ENCODE results near the gene ANKRD2. TPM values are rescaled to one million over a fixed set of nuclear protein-coding genes. Genes with fewer than 3 reads are reported as not detected.

ANKRD2 gene
- total RNA-seq, 1 experiment from 2014 or later, result 5.8 TPM

DNA sequence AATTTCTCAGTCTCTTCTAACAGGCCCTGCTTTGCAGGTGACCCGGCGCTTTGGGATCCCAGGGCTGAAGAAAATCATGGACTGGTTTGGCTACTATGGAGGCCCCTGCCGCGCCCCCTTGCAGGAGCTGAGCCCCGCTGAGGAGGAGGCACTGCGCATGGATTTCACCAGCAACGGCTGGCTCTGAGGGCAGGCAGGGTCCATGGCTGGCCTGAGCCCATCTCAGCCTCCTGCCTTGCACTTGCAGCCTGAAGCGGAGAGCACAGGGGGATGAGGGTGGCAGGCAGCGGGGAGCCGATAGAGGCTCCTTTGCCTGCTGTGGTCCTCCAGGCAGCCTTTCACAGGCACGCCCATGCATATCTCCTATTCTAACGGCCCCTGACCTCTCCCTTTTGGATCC lies 38.9 kb downstream of the ANKRD2 start:
- ChIA-PET POLR2A (interaction anchor here (0.9 to 8.1 kb wide), 10 partner anchors 15 to 198 kb away, joined by 3 to 184 read pairs (median 6); partner anchors contain the start of genes ANKRD2 and AVPI1), CTCF (interaction anchor here (0.6 to 14.4 kb wide), 18 partner anchors 12 to 205 kb away, joined by 3 to 373 read pairs (median 8); partner anchors contain the start of gene ANKRD2)
- Mint-ChIP-seq H3K9me3 (ENCODE audit: unreplicated experiment) (no peaks in the 10 kb centered on the region), H3K27ac (ENCODE audit: low read depth, unreplicated experiment) (peak overlapping the region; percentile 63), H3K36me3 (ENCODE audit: insufficient read depth, unreplicated experiment) (peaks cover 5% of the 10 kb centered on the region), H3K4me3 (ENCODE audit: unreplicated experiment) (no peak overlapping the region), H3K4me1 (ENCODE audit: insufficient read depth, unreplicated experiment) (peaks cover 12% of the 10 kb centered on the region), H3K27me3 (ENCODE audit: insufficient read depth, unreplicated experiment) (no peaks in the 10 kb centered on the region)
- TF ChIP-seq, protein P1, sequence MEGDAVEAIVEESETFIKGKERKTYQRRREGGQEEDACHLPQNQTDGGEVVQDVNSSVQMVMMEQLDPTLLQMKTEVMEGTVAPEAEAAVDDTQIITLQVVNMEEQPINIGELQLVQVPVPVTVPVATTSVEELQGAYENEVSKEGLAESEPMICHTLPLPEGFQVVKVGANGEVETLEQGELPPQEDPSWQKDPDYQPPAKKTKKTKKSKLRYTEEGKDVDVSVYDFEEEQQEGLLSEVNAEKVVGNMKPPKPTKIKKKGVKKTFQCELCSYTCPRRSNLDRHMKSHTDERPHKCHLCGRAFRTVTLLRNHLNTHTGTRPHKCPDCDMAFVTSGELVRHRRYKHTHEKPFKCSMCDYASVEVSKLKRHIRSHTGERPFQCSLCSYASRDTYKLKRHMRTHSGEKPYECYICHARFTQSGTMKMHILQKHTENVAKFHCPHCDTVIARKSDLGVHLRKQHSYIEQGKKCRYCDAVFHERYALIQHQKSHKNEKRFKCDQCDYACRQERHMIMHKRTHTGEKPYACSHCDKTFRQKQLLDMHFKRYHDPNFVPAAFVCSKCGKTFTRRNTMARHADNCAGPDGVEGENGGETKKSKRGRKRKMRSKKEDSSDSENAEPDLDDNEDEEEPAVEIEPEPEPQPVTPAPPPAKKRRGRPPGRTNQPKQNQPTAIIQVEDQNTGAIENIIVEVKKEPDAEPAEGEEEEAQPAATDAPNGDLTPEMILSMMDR (IDR thresholded peaks at IDR 0.05; ENCODE audit: unreplicated experiment), result no peak
- BruUV-seq (replicated peaks), result no TSS peak
- no peak for DNase-seq (ENCODE audit: unreplicated experiment)
- intact Hi-C loops (cut with micrococcal nuclease), result no loop called here

DNA sequence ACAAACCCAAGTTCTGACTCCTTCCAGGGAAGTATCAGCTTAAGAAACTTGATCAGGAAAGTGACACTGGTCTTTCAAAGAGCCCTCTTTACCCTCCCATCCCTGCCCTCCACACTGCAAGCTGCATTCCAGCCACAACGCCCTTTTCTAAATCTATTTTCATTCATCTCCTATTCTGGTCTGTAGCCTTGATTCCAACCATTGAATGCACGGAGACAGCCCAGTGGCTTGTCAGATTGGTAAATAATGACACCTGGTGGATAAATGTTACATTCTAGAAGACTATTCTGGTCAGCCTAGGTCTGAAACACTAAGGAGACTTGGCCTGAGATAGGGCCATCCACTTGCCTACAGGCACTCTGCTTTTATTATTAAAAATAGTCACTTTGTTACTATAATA lies 39.8 kb downstream of the ANKRD2 start:
- H3K9me3 Mint-ChIP-seq (ENCODE audit: unreplicated experiment), result no peaks in the 10 kb centered on the region
- peaks cover 5% of the 10 kb centered on the region for H3K36me3 Mint-ChIP-seq (ENCODE audit: insufficient read depth, unreplicated experiment)
- ChIA-PET CTCF (interaction anchor here (0.6 to 14.4 kb wide), 39 partner anchors 11 to 210 kb away, joined by 3 to 373 read pairs (median 5); partner anchors contain the start of genes ANKRD2, HOGA1, MMS19 and UBTD1), POLR2A (interaction anchor here (0.8 to 8.1 kb wide), 15 partner anchors 13 to 199 kb away, joined by 3 to 184 read pairs (median 4); partner anchors contain the start of genes ANKRD2 and UBTD1)
- DNase-seq (ENCODE audit: unreplicated experiment), result peak; percentile 74
- intact Hi-C loops (cut with micrococcal nuclease), result loop anchor here (1.0 kb wide), 4 partner anchors 40 to 205 kb away; partner anchors contain the start of gene ANKRD2
- H3K27me3 Mint-ChIP-seq (ENCODE audit: insufficient read depth, unreplicated experiment), result no peaks in the 10 kb centered on the region
- TF ChIP-seq, protein P1 (IDR thresholded peaks at IDR 0.05; ENCODE audit: unreplicated experiment), result peak; percentile 48
- H3K27ac Mint-ChIP-seq (ENCODE audit: low read depth, unreplicated experiment), result no peak overlapping the region
- BruUV-seq (replicated peaks), result no TSS peak
- peaks cover 12% of the 10 kb centered on the region for H3K4me1 Mint-ChIP-seq (ENCODE audit: insufficient read depth, unreplicated experiment)
- H3K4me3 Mint-ChIP-seq (ENCODE audit: unreplicated experiment), result no peak overlapping the region

DNA sequence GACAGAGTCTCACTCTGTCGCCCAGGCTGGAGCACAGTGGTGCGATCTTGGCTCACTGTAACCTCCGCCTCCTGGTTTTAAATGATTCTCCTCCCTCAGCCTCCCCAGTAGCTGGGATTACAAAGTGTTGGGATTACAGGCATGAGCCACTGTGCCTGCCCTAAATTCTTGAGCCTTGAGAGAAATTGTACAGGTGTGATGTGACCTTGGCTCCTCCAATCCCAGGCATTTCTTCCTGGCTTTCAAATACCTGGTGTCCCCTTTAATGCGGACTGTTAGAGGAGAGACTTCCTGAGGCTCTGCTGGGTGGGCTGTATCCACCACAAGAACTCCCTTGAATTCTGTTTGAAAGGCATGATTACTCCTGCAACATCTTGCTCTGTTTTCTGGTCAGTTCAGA lies 45.7 kb downstream of the ANKRD2 start:
- Mint-ChIP-seq H3K27ac (ENCODE audit: low read depth, unreplicated experiment) (no peak overlapping the region), H3K27me3 (ENCODE audit: insufficient read depth, unreplicated experiment) (no peaks in the 10 kb centered on the region), H3K9me3 (ENCODE audit: unreplicated experiment) (no peaks in the 10 kb centered on the region), H3K4me3 (ENCODE audit: unreplicated experiment) (no peak overlapping the region), H3K4me1 (ENCODE audit: insufficient read depth, unreplicated experiment) (no peaks in the 10 kb centered on the region), H3K36me3 (ENCODE audit: insufficient read depth, unreplicated experiment) (peaks cover 9% of the 10 kb centered on the region)
- no peak for DNase-seq (ENCODE audit: unreplicated experiment)
- TF ChIP-seq, protein P1 (IDR thresholded peaks at IDR 0.05; ENCODE audit: unreplicated experiment), result no peak
- ChIA-PET POLR2A (no interaction called here), CTCF (interaction anchor here (0.5 to 14.4 kb wide), 4 partner anchors 9 to 1833 kb away, joined by 3 to 373 read pairs (median 104); partner anchors contain the start of gene ANKRD2)
- intact Hi-C loops (cut with micrococcal nuclease), result no loop called here
- BruUV-seq (replicated peaks), result no TSS peak

DNA sequence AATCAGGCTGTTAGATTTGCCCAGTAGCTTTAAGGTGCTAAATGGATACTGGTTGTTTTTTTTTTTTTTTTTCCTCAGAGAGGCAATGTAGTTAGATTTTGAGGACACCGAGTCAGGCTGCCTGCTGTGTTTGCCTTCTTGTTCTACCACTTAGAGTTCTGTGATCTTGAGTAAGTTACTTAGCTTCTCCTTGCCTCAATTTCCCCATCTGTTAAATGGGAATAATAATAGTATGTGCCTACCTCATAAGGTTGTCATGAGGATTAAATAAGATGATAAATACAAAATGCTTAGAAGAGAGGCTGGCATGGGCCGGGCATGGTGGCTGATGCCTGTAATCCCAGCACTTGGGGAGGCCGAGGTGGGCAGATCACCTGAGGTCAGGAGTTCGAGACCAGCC lies 46.2 kb downstream of the ANKRD2 start:
- CTCF ChIA-PET, result interaction anchor here (0.7 to 14.4 kb wide), 3 partner anchors 9 to 142 kb away, joined by 3 to 373 read pairs (median 3); partner anchors contain the start of gene ANKRD2
- H3K36me3 Mint-ChIP-seq (ENCODE audit: insufficient read depth, unreplicated experiment), result peaks cover 6% of the 10 kb centered on the region
- H3K4me1 Mint-ChIP-seq (ENCODE audit: insufficient read depth, unreplicated experiment), result no peaks in the 10 kb centered on the region
- POLR2A ChIA-PET, result no interaction called here
- DNase-seq (ENCODE audit: unreplicated experiment), result no peak
- H3K27me3 Mint-ChIP-seq (ENCODE audit: insufficient read depth, unreplicated experiment), result no peaks in the 10 kb centered on the region
- H3K9me3 Mint-ChIP-seq (ENCODE audit: unreplicated experiment), result no peaks in the 10 kb centered on the region
- TF ChIP-seq, protein P1 (IDR thresholded peaks at IDR 0.05; ENCODE audit: unreplicated experiment), result no peak
- no TSS peak for BruUV-seq (replicated peaks)
- no peak overlapping the region for H3K4me3 Mint-ChIP-seq (ENCODE audit: unreplicated experiment)
- no peak overlapping the region for H3K27ac Mint-ChIP-seq (ENCODE audit: low read depth, unreplicated experiment)
- intact Hi-C loops (cut with micrococcal nuclease), result no loop called here
